Heart right ventricle (tissue), 16 donors: ENCODE measurements around the gene GNA12. TPM values are rescaled to one million over a fixed set of nuclear protein-coding genes. Genes with fewer than 3 reads are reported as not detected.
"Not testable (repeated sequence)": the region's sequence is repeated elsewhere in the genome, so short reads cannot be mapped to it uniquely, and the experiment has no call there.

ENCODE experiments used
- ATAC-seq, 8 donors: fragments of 200-7000 bp; cut with Tn5 transposase; one replicate each; pipeline ENCODE4 v1.9.1; 2020; ENCODE audit warnings: mild to moderate bottlenecking in 8 of 8, moderate library complexity in 8 of 8, moderate number of reproducible peaks in 1 of 8
- DNase-seq, 2 donors: peaks; one replicate each; pipeline ENCODE4 v3.0.0-alpha.2; 2020
- H3K27ac ChIP-seq, 10 donors: fragments of 200-600 bp; sonication (generic) in 2 of 10; one replicate each; pipeline versions ENCODE4 v1.5.0 to v1.8.0; 2020 to 2022; ENCODE audit warnings: mild to moderate bottlenecking in 3 of 10
- H3K27me3 ChIP-seq, 7 donors: fragments of 200-600 bp; one replicate each; pipeline ENCODE4 v1.8.0; 2021 to 2022; ENCODE audit warnings: mild to moderate bottlenecking in 2 of 7
- H3K36me3 ChIP-seq, 9 donors: fragments of 200-600 bp; sonication (generic) in 1 of 9; one replicate each; pipeline versions ENCODE4 v1.5.0 to v1.8.0; 2020 to 2022; ENCODE audit warnings: mild to moderate bottlenecking in 2 of 9
- H3K4me1 ChIP-seq, 9 donors: fragments of 200-600 bp; sonication (generic) in 1 of 9; one replicate each; pipeline versions ENCODE4 v1.5.0 to v1.8.0; 2020 to 2022; ENCODE audit warnings: mild to moderate bottlenecking in 4 of 9
- H3K4me3 ChIP-seq, 10 donors: fragments of 200-600 bp; sonication (generic) in 2 of 10; one replicate each; pipeline versions ENCODE4 v1.5.0 to v1.8.0; 2020 to 2022; ENCODE audit warnings: mild to moderate bottlenecking in 7 of 10, moderate library complexity in 2 of 10
- H3K9me3 ChIP-seq, 11 donors: fragments of 200-600 bp in 10 of 11; sonication (generic) in 2 of 11; one replicate each; pipeline versions ENCODE4 v1.5.0 to v1.8.0; 2013 to 2022; ENCODE audit warnings: mild to moderate bottlenecking in 2 of 11, control low read depth in 1 of 11, moderate library complexity in 1 of 11
- CTCF ChIP-seq, 9 donors: fragments of 200-600 bp; sonication (generic) in 2 of 9; IDR thresholded peaks; one replicate each; pipeline versions ENCODE4 v1.5.0 to v1.8.0; 2021 to 2022; ENCODE audit warnings: antibody characterized with exemption in 9 of 9, mild to moderate bottlenecking in 5 of 9, moderate library complexity in 1 of 9
- WGBS, 2 donors: extraction: QIAGEN DNeasy Blood & Tissue Kit; methylation state at CpG; one replicate each; pipeline ENCODE4 v1.1.7; 2013; ENCODE audit warnings: inconsistent platforms in 1 of 2; 5-methylcytosine and 5-hydroxymethylcytosine counted together
- intact Hi-C, 10 donors: fragments of 100-400 bp; cut with DNase I; formaldehyde crosslinking; loops; one replicate each; pipeline versions ENCODE4 v1.11.1 to v1.14.2; 2022
- polyA plus RNA-seq, 2 donors: library from polyadenylated mRNA; stranded (reverse); fragments of 200-250 nt; gene quantifications; one replicate each; pipeline ENCODE4 v1.2.3, GENCODE V29; 2013
- total RNA-seq, 10 donors: library from RNA; stranded (reverse); fragmentation: NEBNext Ultra II Directional in 3 of 10; extraction: Animal tissue kit (Norgen Biotek cat#: 25700) in 3 of 10; gene quantifications; one replicate each; pipeline versions ENCODE4 v1.2.1 to v1.2.4, GENCODE V29; 2021 to 2023
- donor health status: Arrhythmogenic right ventricular cardiomyopathy.
- donor health status: ischemic (EF 13 %, LVEDD 7.1; RV severe dilation, severe dysfunction).
- donor health status: healthy with polysubstance abuse.
- donor health status: DM: no; HTN: yes; CAD: no.
- donor health status: DM: no; HTN: no; CAD: no.
- donor health status: ischemic (EF 25% LVEDD 6.9; RV normal size, moderate dysfunction).
- donor health status: ischemic (EF 25% LVEDD 5.7; RV mildly dilated, moderate dysfunction).
- donor health status: healthy.
- donor health status: DM: yes; HTN: yes; CAD: no.
- donor health status: Ischemic cardiomyopathy.
- donor health status: ischemic (EF 35%, LVEDD 5.7; RV mildly dilated, moderate dysfunction).
- donor health status: nonischemic (EF 11% LVEDD 7.7; RV severe dilation, severe dysfunction).
- donor health status: DM: yes; HTN: yes; CAD: no.
- donor health status: PGD.
- donor health status: ischemic (EF 29% LVEDD 5.4; RV normal size, mild dysfunction).
- donor health status: nonischemic (EF 23%, LVEDD 6.1; RV moderate dilation, normal function).

Gene GNA12
- total and polyA plus RNA-seq, 12 donors = 6.4 to 46.4 (median 33.9) TPM

DNA sequence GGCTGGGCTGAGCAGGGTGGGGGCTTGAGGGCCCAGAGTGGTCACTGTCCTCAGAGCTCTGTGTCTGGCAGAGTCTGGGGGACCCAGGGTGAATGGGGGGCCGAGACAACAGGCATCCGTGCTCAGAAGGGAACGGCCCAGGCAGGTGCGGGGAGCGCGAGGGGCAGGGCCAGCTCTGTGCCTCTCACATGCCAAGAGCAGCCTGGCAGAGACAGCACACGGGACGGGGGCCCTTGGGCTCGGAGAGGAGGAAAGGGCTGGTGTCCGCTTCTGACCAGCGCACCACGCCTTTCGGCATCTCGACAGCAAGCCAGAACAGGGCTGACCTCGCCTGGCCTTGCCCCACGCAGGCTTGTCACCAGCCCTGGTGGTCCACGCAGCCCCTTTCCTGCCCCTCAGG is 142.7 kb downstream of the GNA12 start:
- no peaks in the 10 kb centered on the region for H3K36me3 ChIP-seq
- intact Hi-C loops = no loop called here
- 84 to 89% methylated on average over 17 of the region's 17 CpGs for WGBS, 2 donors
- peaks cover 0 to 4% (median 0%) of the 10 kb centered on the region in 11 donors for H3K9me3 ChIP-seq
- peaks cover 0 to 7% (median 0%) of the 10 kb centered on the region in 9 donors for H3K4me1 ChIP-seq
- H3K27ac ChIP-seq = no peak overlapping the region
- ATAC-seq (peak in 2 of 8 donors; percentile 16 to 20), DNase-seq (no peak)
- H3K4me3 ChIP-seq = no peak overlapping the region
- peaks cover 0 to 17% (median 0%) of the 10 kb centered on the region in 7 donors for H3K27me3 ChIP-seq
- no peak for TF ChIP-seq CTCF (IDR thresholded peaks at IDR 0.05)

- peaks cover 0 to 7% (median 0%) of the 10 kb centered on the region in 9 donors for H3K4me1 ChIP-seq
- peaks cover 0 to 4% (median 0%) of the 10 kb centered on the region in 11 donors for H3K9me3 ChIP-seq
- DNase-seq (no peak), ATAC-seq (peak in 2 of 8 donors; percentile 11 to 41)
- no peaks in the 10 kb centered on the region for H3K36me3 ChIP-seq
- no peak overlapping the region for H3K27ac ChIP-seq
- no peak for TF ChIP-seq CTCF (IDR thresholded peaks at IDR 0.05)
- 88 to 89% methylated on average over 40 of the region's 40 CpGs for WGBS, 2 donors
- intact Hi-C loops = no loop called here
- peaks cover 0 to 17% (median 0%) of the 10 kb centered on the region in 7 donors for H3K27me3 ChIP-seq
- no peak overlapping the region for H3K4me3 ChIP-seq
Observed at GRCh38 chr7:2700141-2700850, 143.8 kb downstream of the GNA12 start.

DNA sequence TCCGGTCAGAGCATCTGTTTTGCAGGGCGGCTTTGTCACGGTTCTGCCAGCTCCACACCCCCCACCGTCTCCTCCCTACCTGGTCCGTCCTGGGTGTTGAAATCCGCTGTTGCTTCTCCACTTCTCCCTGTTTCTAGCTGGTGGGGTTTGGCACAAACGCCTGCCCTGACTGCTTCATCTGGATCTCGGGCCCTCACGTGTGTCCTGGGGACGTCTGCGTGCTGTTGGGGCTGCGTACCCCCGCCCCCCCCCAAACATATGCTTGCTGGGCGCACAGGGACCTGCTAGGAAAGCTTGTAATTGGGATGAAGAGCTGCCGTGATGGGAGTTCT is 144.9 kb downstream of the GNA12 start:
- no peak for DNase-seq
- no peak for TF ChIP-seq CTCF (IDR thresholded peaks at IDR 0.05)
- WGBS, 2 donors = 77 to 84% methylated on average over 15 of the region's 15 CpGs

DNA sequence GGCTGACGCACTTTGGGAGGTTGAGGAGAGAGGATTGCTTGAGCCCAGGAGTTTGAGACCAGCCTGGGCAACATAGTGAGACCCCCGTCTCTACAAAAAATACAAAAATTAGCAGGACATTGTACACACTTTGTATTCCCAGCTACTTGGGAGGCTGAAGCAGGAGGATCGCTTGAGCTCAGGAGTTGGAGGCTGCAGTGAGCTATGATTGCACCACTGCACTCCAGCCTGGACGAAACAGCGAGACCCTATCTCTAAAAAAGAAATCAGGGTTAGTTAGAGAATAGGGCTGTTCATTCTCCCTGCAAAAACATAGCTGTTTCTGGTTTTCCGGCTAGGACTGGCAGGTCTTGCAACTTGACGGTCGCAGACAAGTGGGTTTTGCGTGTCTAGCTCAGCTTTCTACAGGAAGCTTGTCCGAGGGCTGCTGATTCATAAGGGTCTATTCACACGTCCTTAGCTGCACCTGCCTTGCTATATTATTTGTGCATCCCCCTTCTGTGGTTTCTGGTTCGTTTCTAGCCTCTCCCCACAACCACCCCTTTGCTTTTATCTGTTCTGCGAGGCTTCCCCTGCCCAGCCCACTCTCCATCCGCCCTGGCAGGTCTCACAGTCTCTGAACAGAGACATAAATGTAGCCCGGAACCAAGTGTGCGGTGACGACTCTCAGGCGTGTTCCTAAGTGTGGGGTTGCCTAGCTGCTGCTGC is 145.4 kb downstream of the GNA12 start:
- ATAC-seq (no peak), DNase-seq (no peak)
- Histone ChIP-seq H3K4me1 (peaks cover 0 to 7% (median 0%) of the 10 kb centered on the region in 9 donors), H3K27me3 (peaks cover 0 to 17% (median 0%) of the 10 kb centered on the region in 7 donors), H3K27ac (no peak overlapping the region), H3K36me3 (no peaks in the 10 kb centered on the region), H3K4me3 (no peak overlapping the region), H3K9me3 (no peaks in the 10 kb centered on the region)
- WGBS, 2 donors = 71 to 72% methylated on average over 18 of the region's 18 CpGs
- no peak for TF ChIP-seq CTCF (IDR thresholded peaks at IDR 0.05)
- intact Hi-C loops = no loop called here

More for the DNA sequence above, 144.9 kb downstream of the GNA12 start:
- Histone ChIP-seq H3K36me3 (no peaks in the 10 kb centered on the region), H3K27me3 (peaks cover 0 to 17% (median 0%) of the 10 kb centered on the region in 7 donors), H3K27ac (no peak overlapping the region), H3K4me3 (no peak overlapping the region), H3K4me1 (peaks cover 0 to 7% (median 0%) of the 10 kb centered on the region in 9 donors), H3K9me3 (no peaks in the 10 kb centered on the region)
- intact Hi-C loops = no loop called here
- no peak for ATAC-seq

DNA sequence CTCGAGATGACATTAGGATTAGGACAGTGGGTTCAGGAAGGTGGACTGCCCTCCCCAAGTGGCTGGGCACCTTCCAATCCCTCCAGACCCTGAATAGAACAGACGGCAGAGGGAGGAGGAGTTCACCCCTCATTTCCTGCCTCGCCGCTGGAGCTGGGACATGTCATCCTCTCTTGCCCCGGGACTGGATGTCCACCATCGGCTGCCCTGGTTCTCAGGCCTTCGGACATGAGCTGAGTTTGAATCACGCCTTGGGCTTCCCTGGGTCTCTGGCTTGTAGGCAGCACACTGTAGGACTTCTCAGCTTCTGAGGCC is 150.0 kb downstream of the GNA12 start:
- H3K36me3 ChIP-seq, DNase-seq, H3K9me3 ChIP-seq, intact Hi-C loops, H3K4me3 ChIP-seq, H3K27ac ChIP-seq, ATAC-seq: not testable (repeated sequence)
- peaks cover 0 to 20% (median 4%) of the 10 kb centered on the region in 9 donors for H3K4me1 ChIP-seq
- WGBS, 2 donors = 69 to 77% methylated on average over 8 of the region's 8 CpGs
- peaks cover 0 to 23% (median 7%) of the 10 kb centered on the region in 7 donors for H3K27me3 ChIP-seq

DNA sequence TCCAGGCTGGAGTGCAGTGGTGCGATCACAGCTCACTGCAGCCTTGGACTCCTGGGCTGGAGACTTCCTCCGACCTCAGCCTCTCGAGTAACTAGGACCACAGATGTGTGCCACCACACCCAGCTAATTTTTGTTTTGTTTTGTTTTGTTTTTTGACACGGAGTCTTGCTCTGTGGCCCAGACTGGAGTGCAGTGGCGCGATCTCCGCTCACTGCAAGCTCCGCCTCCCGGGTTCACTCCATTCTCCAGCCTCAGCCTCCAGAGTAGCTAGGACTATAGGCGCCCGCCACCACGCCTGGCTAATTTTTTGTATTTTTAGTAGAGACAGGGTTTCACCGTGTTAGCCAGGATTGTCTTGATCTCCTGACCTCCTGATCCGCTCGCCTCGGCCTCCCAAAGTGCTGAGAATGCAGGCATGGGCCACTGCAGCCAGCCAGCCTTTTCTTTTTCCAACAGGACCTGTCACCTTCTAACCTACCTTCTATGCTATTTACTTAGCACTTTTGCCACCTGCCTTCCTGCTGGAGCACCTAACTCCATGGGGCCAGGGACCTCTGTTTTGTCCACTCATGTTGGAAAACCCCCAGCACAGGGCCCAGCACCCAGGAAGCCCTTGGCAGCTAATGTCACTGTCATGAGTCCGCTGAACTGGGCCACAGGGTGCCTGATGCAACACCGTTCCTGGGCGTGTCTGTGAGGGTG is 150.5 kb downstream of the GNA12 start:
- DNase-seq, H3K4me3 ChIP-seq, H3K36me3 ChIP-seq, H3K9me3 ChIP-seq, H3K27ac ChIP-seq, intact Hi-C loops: not testable (repeated sequence)
- ATAC-seq = peak in 1 of 8 donors; percentile 25
- 89 to 90% methylated on average over 19 of the region's 19 CpGs for WGBS, 2 donors
- peaks cover 0 to 23% (median 12%) of the 10 kb centered on the region in 7 donors for H3K27me3 ChIP-seq
- H3K4me1 ChIP-seq = peaks cover 2 to 22% (median 7%) of the 10 kb centered on the region in 9 donors
